D341Med (cell line): ENCODE measurements around the gene CDC16.

Experiments
- DNase-seq: peaks from one replicate; pipeline ENCODE4 v3.0.0; 2012; ENCODE audit warnings: low spot score

Gene CDC16

GRCh38 chr13:114303700-114304327 lies 69.1 kb downstream of the CDC16 start:
- no peak for DNase-seq

- no peak for DNase-seq
Observed at GRCh38 chr13:114304346-114305034, 69.8 kb downstream of the CDC16 start.

GRCh38 chr13:114309086-114309485 lies 74.4 kb downstream of the CDC16 start:
- no peak for DNase-seq

GRCh38 chr13:114309806-114310410 lies 75.2 kb downstream of the CDC16 start:
- no peak for DNase-seq

GRCh38 chr13:114310956-114311355 lies 76.3 kb downstream of the CDC16 start:
- DNase-seq = no peak

GRCh38 chr13:114311387-114311786 lies 76.7 kb downstream of the CDC16 start:
- DNase-seq = no peak

GRCh38 chr13:114311908-114312307 lies 77.2 kb downstream of the CDC16 start:
- DNase-seq = no peak

- DNase-seq = no peak
Observed at GRCh38 chr13:114313061-114313860, 78.6 kb downstream of the CDC16 start.

- peak; percentile 99 for DNase-seq
Observed at GRCh38 chr13:114314074-114314912, 79.6 kb downstream of the CDC16 start, which contains the start of gene CHAMP1. Gene CHAMP1 (plus strand): TSS chr13:114314503. CDS start chr13:114323843, 9,340 bp downstream.

- DNase-seq = no peak
Observed at GRCh38 chr13:114315074-114315785, 80.5 kb downstream of the CDC16 start.

GRCh38 chr13:114318624-114319023 lies 83.9 kb downstream of the CDC16 start:
- no peak for DNase-seq

- no peak for DNase-seq
Observed at GRCh38 chr13:114319441-114319913, 84.8 kb downstream of the CDC16 start.

GRCh38 chr13:114320065-114320464 lies 85.4 kb downstream of the CDC16 start:
- no peak for DNase-seq

- no peak for DNase-seq
Observed at GRCh38 chr13:114321256-114321655, 86.6 kb downstream of the CDC16 start.
